ENCODE data around the gene SLC6A8.
"Not testable (repeated sequence)": the region's sequence is repeated elsewhere in the genome, so short reads cannot be mapped to it uniquely, and the experiment has no call there.

DNA sequence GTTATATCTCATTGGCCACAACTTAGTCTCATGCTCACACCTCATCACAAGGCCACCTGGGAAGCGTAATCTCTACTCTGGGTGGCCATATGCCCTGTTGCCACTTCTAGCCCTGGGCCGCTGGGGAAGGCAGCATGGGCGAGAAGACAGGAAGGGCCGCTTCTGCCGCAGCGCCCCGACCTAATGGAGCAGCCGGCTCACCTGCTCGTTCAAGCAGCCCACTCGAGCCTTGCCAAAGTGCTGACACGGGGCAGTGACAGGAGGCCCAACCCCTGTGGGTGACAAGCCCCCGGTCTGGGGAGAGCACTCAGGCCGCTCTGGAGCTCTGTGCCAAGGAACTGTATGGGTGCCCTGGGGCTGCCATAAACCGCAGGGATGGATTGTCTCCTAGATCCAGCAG is 54.4 kb downstream of the SLC6A8 start:
- TF ChIP-seq, protein P1, sequence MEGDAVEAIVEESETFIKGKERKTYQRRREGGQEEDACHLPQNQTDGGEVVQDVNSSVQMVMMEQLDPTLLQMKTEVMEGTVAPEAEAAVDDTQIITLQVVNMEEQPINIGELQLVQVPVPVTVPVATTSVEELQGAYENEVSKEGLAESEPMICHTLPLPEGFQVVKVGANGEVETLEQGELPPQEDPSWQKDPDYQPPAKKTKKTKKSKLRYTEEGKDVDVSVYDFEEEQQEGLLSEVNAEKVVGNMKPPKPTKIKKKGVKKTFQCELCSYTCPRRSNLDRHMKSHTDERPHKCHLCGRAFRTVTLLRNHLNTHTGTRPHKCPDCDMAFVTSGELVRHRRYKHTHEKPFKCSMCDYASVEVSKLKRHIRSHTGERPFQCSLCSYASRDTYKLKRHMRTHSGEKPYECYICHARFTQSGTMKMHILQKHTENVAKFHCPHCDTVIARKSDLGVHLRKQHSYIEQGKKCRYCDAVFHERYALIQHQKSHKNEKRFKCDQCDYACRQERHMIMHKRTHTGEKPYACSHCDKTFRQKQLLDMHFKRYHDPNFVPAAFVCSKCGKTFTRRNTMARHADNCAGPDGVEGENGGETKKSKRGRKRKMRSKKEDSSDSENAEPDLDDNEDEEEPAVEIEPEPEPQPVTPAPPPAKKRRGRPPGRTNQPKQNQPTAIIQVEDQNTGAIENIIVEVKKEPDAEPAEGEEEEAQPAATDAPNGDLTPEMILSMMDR (IDR thresholded peaks at IDR 0.05) = not testable (repeated sequence)
- not testable (repeated sequence) for TF ChIP-seq POLR2A (IDR thresholded peaks at IDR 0.05)

All from heart left ventricle (tissue), 13 donors.